CD4-positive, alpha-beta memory T cell (primary cell): Measurements from ENCODE around the gene CRISPLD2. TPM values are rescaled to one million over a fixed set of nuclear protein-coding genes. Genes with fewer than 3 reads are reported as not detected.

Experiments used
- CTCF ChIA-PET: fragments of 350-600 bp; sonication (Branson Sonifier 250); formaldehyde crosslinking; loops from one replicate; lab custom pipeline; 2021; ENCODE audit warnings: inconsistent platforms; ENCODE audit not compliant: partially characterized antibody; lab: Charles Lee
- POLR2A ChIA-PET: fragments of 350-600 bp; sonication (Branson Sonifier 250); formaldehyde crosslinking; loops from one replicate; lab custom pipeline; 2021; ENCODE audit not compliant: partially characterized antibody; lab: Charles Lee
- DNase-seq, 5 donors: peaks; one replicate each; pipeline versions ENCODE4 v3.0.0 to v3.0.0-alpha.2; 2020 to 2022; ENCODE audit warnings: mixed read lengths in 1 of 5
- H3K27ac ChIP-seq: one replicate; pipeline ENCODE4 v1.7.0; 2013; ENCODE audit warnings: low read depth, low read length
- H3K27me3 ChIP-seq: 2 replicates; pipeline ENCODE4 v1.7.0; 2013; ENCODE audit warnings: mild to moderate bottlenecking, low read length, moderate library complexity; ENCODE audit not compliant: insufficient read depth
- H3K36me3 ChIP-seq: 2 replicates; pipeline ENCODE4 v1.7.0; 2013; ENCODE audit warnings: mild to moderate bottlenecking, low read length, moderate library complexity; ENCODE audit not compliant: insufficient read depth
- H3K4me1 ChIP-seq: 2 replicates; pipeline ENCODE4 v1.7.0; 2013; ENCODE audit warnings: mild to moderate bottlenecking, low read length, moderate library complexity; ENCODE audit not compliant: insufficient read depth
- H3K4me3 ChIP-seq, 2 donors: one replicate each; pipeline ENCODE4 v1.7.0; 2013; ENCODE audit warnings: low read length in 2 of 2, mild to moderate bottlenecking in 1 of 2
- H3K9me3 ChIP-seq, 2 donors: one replicate each; pipeline ENCODE4 v1.7.0; 2013; ENCODE audit warnings: low read length in 2 of 2, control low read depth in 1 of 2; ENCODE audit not compliant: control insufficient read depth in 1 of 2
- H3K27ac Mint-ChIP-seq, 7 donors: one replicate each; pipeline ENCODE4 v1.8.0; 2020 to 2021; ENCODE audit warnings: mixed read lengths in 7 of 7, mild to moderate bottlenecking in 6 of 7, inconsistent platforms in 3 of 7, moderate library complexity in 3 of 7
- H3K27me3 Mint-ChIP-seq, 2 donors: one replicate each; pipeline ENCODE4 v1.8.0; 2020 to 2021; ENCODE audit warnings: mixed read lengths in 2 of 2
- H3K36me3 Mint-ChIP-seq, 2 donors: one replicate each; pipeline ENCODE4 v1.8.0; 2020 to 2021; ENCODE audit warnings: mixed read lengths in 2 of 2, inconsistent platforms in 1 of 2, mild to moderate bottlenecking in 1 of 2
- H3K4me1 Mint-ChIP-seq, 4 donors: one replicate each; pipeline ENCODE4 v1.8.0; 2020 to 2021; ENCODE audit warnings: mixed read lengths in 4 of 4, mild to moderate bottlenecking in 1 of 4
- H3K4me3 Mint-ChIP-seq, 8 donors: one replicate each; pipeline ENCODE4 v1.8.0; 2020 to 2021; ENCODE audit warnings: mixed read lengths in 8 of 8, mild to moderate bottlenecking in 7 of 8, moderate library complexity in 6 of 8, inconsistent platforms in 3 of 8
- H3K9me3 Mint-ChIP-seq, 8 donors: one replicate each; pipeline ENCODE4 v1.8.0; 2020 to 2021; ENCODE audit warnings: mixed read lengths in 8 of 8, mild to moderate bottlenecking in 5 of 8, inconsistent platforms in 3 of 8, moderate library complexity in 1 of 8
- intact Hi-C: fragments of 100-400 bp; cut with micrococcal nuclease; formaldehyde crosslinking; loops from one replicate; pipeline ENCODE4 v1.15.1; 2023
- polyA plus RNA-seq, 2 donors: library from polyadenylated mRNA; unstranded; fragments of 300-500 nt; fragmentation: Illumina TruSeq; gene quantifications; one replicate each; pipeline ENCODE4 v1.2.3, GENCODE V29; 2021
- total RNA-seq, 2 experiments: library from RNA; stranded (reverse); gene quantifications; one replicate each; pipeline ENCODE4 v1.2.3, GENCODE V29; 2021

CRISPLD2 gene
- total and polyA plus RNA-seq, 4 experiments from 2014 or later, result 0.32 to 2.5 (median 0.95) TPM

DNA sequence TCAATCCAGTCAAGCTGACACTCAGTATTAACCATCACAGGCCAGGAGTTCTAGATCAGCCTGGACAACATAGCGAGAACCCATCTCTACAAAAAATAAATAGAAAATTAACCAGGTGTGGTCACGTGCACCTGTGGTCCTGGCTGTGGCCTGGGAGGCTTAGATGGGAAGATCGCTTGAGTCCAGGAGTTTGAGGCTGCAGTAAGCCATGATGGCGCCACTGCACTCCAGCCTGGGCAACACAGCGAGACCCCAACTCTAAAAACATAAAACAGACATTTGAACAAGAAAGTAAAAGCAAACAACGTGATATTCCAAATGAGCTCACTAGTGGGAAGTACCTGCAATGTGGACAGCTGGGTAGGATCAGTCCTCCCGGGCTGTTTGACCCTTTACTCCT lies 41.9 kb downstream of the CRISPLD2 start:
- POLR2A ChIA-PET, result no interaction called here

DNA sequence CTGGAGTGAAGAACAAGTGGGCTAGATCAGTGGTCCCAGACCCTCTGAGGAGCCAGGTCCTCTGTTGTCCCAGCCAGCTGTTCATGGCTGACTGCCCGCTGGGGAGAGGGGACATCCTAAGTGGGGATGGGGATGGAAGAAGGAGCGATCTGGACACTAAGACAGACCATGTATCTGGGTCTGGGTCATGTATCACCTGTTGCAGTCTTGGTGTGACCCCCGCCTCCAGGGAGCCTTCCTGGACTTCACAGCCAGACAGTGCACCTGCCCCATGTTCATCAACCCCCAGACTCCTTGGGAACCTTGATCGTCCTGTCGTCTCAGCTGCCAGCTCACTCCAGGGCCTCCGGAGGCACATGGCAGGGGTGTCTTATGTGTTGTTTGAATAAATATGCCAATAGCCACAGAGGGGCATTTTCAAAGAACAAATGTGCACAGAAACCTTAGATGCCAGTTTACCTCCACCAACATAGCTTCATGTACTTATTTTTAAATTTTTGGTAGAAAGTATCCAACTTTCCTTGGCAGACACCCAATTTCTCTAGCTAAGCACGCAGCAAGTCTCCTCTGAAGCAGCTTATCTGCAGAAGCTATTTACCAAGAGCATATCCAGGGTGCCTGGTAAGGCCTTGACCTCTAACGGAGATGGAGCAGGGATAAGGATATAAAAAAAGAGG lies 43.2 kb downstream of the CRISPLD2 start:
- peaks cover 6 to 29% of the 10 kb centered on the region in 2 donors for H3K36me3 Mint-ChIP-seq
- H3K27me3 Mint-ChIP-seq, result peaks cover 0 to 1% of the 10 kb centered on the region in 2 donors
- CTCF ChIA-PET, result no interaction called here

More for the DNA sequence above, 41.9 kb downstream of the CRISPLD2 start:
- H3K4me1 ChIP-seq, result no peaks in the 10 kb centered on the region
- no peak overlapping the region for H3K4me3 ChIP-seq
- no peak overlapping the region for H3K27ac ChIP-seq
- no peaks in the 10 kb centered on the region for H3K4me1 Mint-ChIP-seq
- H3K9me3 ChIP-seq, result no peaks in the 10 kb centered on the region
- peaks cover 0 to 1% of the 10 kb centered on the region in 2 donors for H3K27me3 Mint-ChIP-seq
- H3K9me3 Mint-ChIP-seq, result peaks cover 0 to 28% (median 21%) of the 10 kb centered on the region in 8 donors
- no peaks in the 10 kb centered on the region for H3K27me3 ChIP-seq
- H3K27ac Mint-ChIP-seq, result no peak overlapping the region
- no peak overlapping the region for H3K4me3 Mint-ChIP-seq
- CTCF ChIA-PET, result no interaction called here
- no peak for DNase-seq
- H3K36me3 ChIP-seq, result no peaks in the 10 kb centered on the region
- intact Hi-C loops, result no loop called here
- H3K36me3 Mint-ChIP-seq, result peaks cover 6 to 32% of the 10 kb centered on the region in 2 donors

DNA sequence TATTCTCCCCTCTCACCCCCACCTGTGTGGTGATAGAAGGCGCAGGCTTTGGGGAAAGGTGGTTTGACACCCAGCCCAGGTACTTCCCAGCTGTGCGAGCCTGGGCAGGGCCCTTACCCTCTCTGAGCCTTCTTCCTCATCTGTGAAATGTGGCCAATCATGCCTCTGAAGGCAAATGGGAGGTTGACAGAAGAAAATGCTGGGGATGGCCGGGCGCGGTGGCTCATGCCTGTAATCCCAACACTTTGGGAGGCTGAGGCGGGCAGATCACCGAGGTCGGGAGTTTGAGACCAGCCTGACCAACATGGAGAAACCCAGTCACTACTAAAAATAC lies 43.7 kb downstream of the CRISPLD2 start:
- H3K4me3 ChIP-seq, result no peak overlapping the region
- intact Hi-C loops, result no loop called here
- H3K27me3 Mint-ChIP-seq, result peaks cover 0 to 1% of the 10 kb centered on the region in 2 donors
- H3K9me3 ChIP-seq, result no peaks in the 10 kb centered on the region
- POLR2A ChIA-PET, result no interaction called here
- no peaks in the 10 kb centered on the region for H3K27me3 ChIP-seq
- peaks cover 0 to 28% (median 19%) of the 10 kb centered on the region in 8 donors for H3K9me3 Mint-ChIP-seq
- DNase-seq, result no peak
- no peak overlapping the region for H3K27ac Mint-ChIP-seq
- no peak overlapping the region for H3K27ac ChIP-seq
- H3K4me3 Mint-ChIP-seq, result no peak overlapping the region
- no peaks in the 10 kb centered on the region for H3K4me1 ChIP-seq
- H3K4me1 Mint-ChIP-seq, result no peaks in the 10 kb centered on the region
- CTCF ChIA-PET, result no interaction called here
- H3K36me3 ChIP-seq, result no peaks in the 10 kb centered on the region
- H3K36me3 Mint-ChIP-seq, result peaks cover 6 to 24% of the 10 kb centered on the region in 2 donors

More for the DNA sequence above, 43.2 kb downstream of the CRISPLD2 start:
- no peak overlapping the region for H3K27ac ChIP-seq
- no peaks in the 10 kb centered on the region for H3K9me3 ChIP-seq
- DNase-seq, result no peak
- no peak overlapping the region for H3K27ac Mint-ChIP-seq
- no peak overlapping the region for H3K4me3 ChIP-seq
- POLR2A ChIA-PET, result no interaction called here
- H3K4me3 Mint-ChIP-seq, result no peak overlapping the region
- no peaks in the 10 kb centered on the region for H3K4me1 ChIP-seq
- no peaks in the 10 kb centered on the region for H3K4me1 Mint-ChIP-seq
- H3K9me3 Mint-ChIP-seq, result peaks cover 0 to 28% (median 20%) of the 10 kb centered on the region in 8 donors
- no peaks in the 10 kb centered on the region for H3K27me3 ChIP-seq
- no peaks in the 10 kb centered on the region for H3K36me3 ChIP-seq
- intact Hi-C loops, result no loop called here

GRCh38 chr16:84864326-84864955 lies 44.7 kb downstream of the CRISPLD2 start:
- CTCF ChIA-PET, result interaction anchor here (0.7 to 0.8 kb wide), 2 partner anchors 88 to 488 kb away, joined by 3 to 6 read pairs; no protein-coding TSS in a partner anchor
- H3K36me3 ChIP-seq, result no peaks in the 10 kb centered on the region
- Mint-ChIP-seq H3K36me3 (peaks cover 6 to 20% of the 10 kb centered on the region in 2 donors), H3K27ac (no peak overlapping the region), H3K4me1 (no peaks in the 10 kb centered on the region), H3K4me3 (no peak overlapping the region), H3K9me3 (peaks cover 0 to 19% (median 13%) of the 10 kb centered on the region in 8 donors), H3K27me3 (peaks cover 0 to 1% of the 10 kb centered on the region in 2 donors)
- no peak overlapping the region for H3K4me3 ChIP-seq
- no peak for DNase-seq
- intact Hi-C loops, result no loop called here
- no peak overlapping the region for H3K27ac ChIP-seq
- no peaks in the 10 kb centered on the region for H3K4me1 ChIP-seq
- POLR2A ChIA-PET, result no interaction called here
- H3K27me3 ChIP-seq, result no peaks in the 10 kb centered on the region
- H3K9me3 ChIP-seq, result no peaks in the 10 kb centered on the region

- H3K27ac ChIP-seq, result no peak overlapping the region
- H3K4me3 Mint-ChIP-seq, result no peak overlapping the region
- POLR2A ChIA-PET, result no interaction called here
Observed at GRCh38 chr16:84867696-84868095, 47.9 kb downstream of the CRISPLD2 start.

GRCh38 chr16:84868328-84868727 lies 48.5 kb downstream of the CRISPLD2 start:
- CTCF ChIA-PET, result no interaction called here

More at GRCh38 chr16:84867696-84868095, 47.9 kb downstream of the CRISPLD2 start:
- no peaks in the 10 kb centered on the region for H3K9me3 ChIP-seq
- no peak overlapping the region for H3K4me3 ChIP-seq
- no peaks in the 10 kb centered on the region for H3K36me3 ChIP-seq
- H3K4me1 ChIP-seq, result no peaks in the 10 kb centered on the region
- Mint-ChIP-seq H3K27me3 (no peaks in the 10 kb centered on the region), H3K9me3 (no peaks in the 10 kb centered on the region), H3K4me1 (no peaks in the 10 kb centered on the region), H3K36me3 (no peaks in the 10 kb centered on the region), H3K27ac (no peak overlapping the region)
- intact Hi-C loops, result no loop called here
- CTCF ChIA-PET, result no interaction called here
- no peak for DNase-seq
- no peaks in the 10 kb centered on the region for H3K27me3 ChIP-seq

DNA sequence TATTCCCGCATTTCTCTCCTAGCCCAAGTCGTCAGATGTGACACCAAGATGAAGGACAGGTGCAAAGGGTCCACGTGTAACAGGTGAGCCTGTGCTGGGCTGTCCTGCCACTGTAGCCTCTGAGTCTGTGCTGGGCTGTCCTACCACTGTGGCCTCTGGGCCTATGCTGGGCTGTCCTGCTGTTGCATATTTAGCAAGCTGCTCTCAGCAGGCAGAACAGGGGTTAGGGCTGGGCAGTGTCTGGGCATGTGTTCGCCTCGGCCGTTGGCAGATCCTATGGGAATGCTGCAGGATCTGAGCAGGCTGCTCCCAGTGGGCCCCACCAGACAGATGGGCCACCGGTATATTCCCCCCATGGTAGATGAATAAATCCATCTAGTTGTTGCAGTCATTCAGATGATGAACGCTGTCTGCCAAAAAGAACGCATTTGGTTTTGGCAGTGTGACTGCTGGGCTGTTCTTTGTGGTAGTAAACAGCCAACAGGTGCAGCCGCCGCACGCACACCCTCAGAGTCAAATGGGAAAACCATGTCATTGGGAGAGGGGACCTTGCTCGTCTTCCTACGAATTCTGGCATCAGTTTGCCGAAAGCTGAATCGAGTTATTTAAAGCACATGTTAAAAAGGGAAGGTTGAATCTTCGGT lies 49.2 kb downstream of the CRISPLD2 start:
- Mint-ChIP-seq H3K36me3 (no peaks in the 10 kb centered on the region), H3K27ac (no peak overlapping the region), H3K27me3 (no peaks in the 10 kb centered on the region), H3K4me1 (no peaks in the 10 kb centered on the region), H3K4me3 (no peak overlapping the region), H3K9me3 (no peaks in the 10 kb centered on the region)
- Histone ChIP-seq H3K4me3 (no peak overlapping the region), H3K9me3 (no peaks in the 10 kb centered on the region), H3K4me1 (no peaks in the 10 kb centered on the region), H3K27me3 (no peaks in the 10 kb centered on the region), H3K36me3 (no peaks in the 10 kb centered on the region), H3K27ac (no peak overlapping the region)
- ChIA-PET CTCF (no interaction called here), POLR2A (no interaction called here)
- intact Hi-C loops, result no loop called here
- no peak for DNase-seq

More at GRCh38 chr16:84868328-84868727, 48.5 kb downstream of the CRISPLD2 start:
- H3K4me1 Mint-ChIP-seq, result no peaks in the 10 kb centered on the region
- H3K9me3 ChIP-seq, result no peaks in the 10 kb centered on the region
- H3K9me3 Mint-ChIP-seq, result no peaks in the 10 kb centered on the region
- no peaks in the 10 kb centered on the region for H3K4me1 ChIP-seq
- H3K27me3 ChIP-seq, result no peaks in the 10 kb centered on the region
- H3K36me3 ChIP-seq, result no peaks in the 10 kb centered on the region
- no peak overlapping the region for H3K27ac Mint-ChIP-seq
- DNase-seq, result no peak
- no peaks in the 10 kb centered on the region for H3K27me3 Mint-ChIP-seq
- H3K27ac ChIP-seq, result no peak overlapping the region
- intact Hi-C loops, result no loop called here
- H3K36me3 Mint-ChIP-seq, result no peaks in the 10 kb centered on the region
- POLR2A ChIA-PET, result no interaction called here
- H3K4me3 Mint-ChIP-seq, result no peak overlapping the region
- H3K4me3 ChIP-seq, result no peak overlapping the region
